Measurements from ENCODE around the gene IL1RAPL1.
"Not testable (repeated sequence)": the region's sequence is repeated elsewhere in the genome, so short reads cannot be mapped to it uniquely, and the experiment has no call there.

The IL1RAPL1 gene

GRCh38 chrX:28787206-28787605, 200.0 kb downstream of the IL1RAPL1 start:
- DNase-seq (ENCODE audit: low spot score), result no peak

GRCh38 chrX:28800671-28801070, 213.4 kb downstream of the IL1RAPL1 start:
- not testable (repeated sequence) for DNase-seq (ENCODE audit: low spot score)

- DNase-seq (ENCODE audit: low spot score), result peak; percentile 37
Observed at GRCh38 chrX:28802625-28803024, 215.4 kb downstream of the IL1RAPL1 start.

- no peak for DNase-seq (ENCODE audit: low spot score)
Observed at GRCh38 chrX:28835991-28836390, 248.7 kb downstream of the IL1RAPL1 start.

GRCh38 chrX:28843817-28844216, 256.6 kb downstream of the IL1RAPL1 start:
- no peak for DNase-seq (ENCODE audit: low spot score)

GRCh38 chrX:28847423-28847822, 260.2 kb downstream of the IL1RAPL1 start:
- peak; percentile 94 for DNase-seq (ENCODE audit: low spot score)

- peak; percentile 6 for DNase-seq (ENCODE audit: low spot score)
Observed at GRCh38 chrX:28848707-28849106, 261.5 kb downstream of the IL1RAPL1 start.

- DNase-seq (ENCODE audit: low spot score), result peak; percentile 74
Observed at GRCh38 chrX:28850955-28851354, 263.7 kb downstream of the IL1RAPL1 start.

GRCh38 chrX:28851871-28852270, 264.6 kb downstream of the IL1RAPL1 start:
- peak; percentile 13 for DNase-seq (ENCODE audit: low spot score)

GRCh38 chrX:28854637-28855036, 267.4 kb downstream of the IL1RAPL1 start:
- DNase-seq (ENCODE audit: low spot score), result peak; percentile 21

- DNase-seq (ENCODE audit: low spot score), result peak; percentile 65
Observed at GRCh38 chrX:28876408-28876807, 289.2 kb downstream of the IL1RAPL1 start.

- no peak for DNase-seq (ENCODE audit: low spot score)
Observed at GRCh38 chrX:28876901-28877300, 289.7 kb downstream of the IL1RAPL1 start.

- DNase-seq (ENCODE audit: low spot score), result no peak
Observed at GRCh38 chrX:28880136-28880535, 292.9 kb downstream of the IL1RAPL1 start.

GRCh38 chrX:28884823-28885222, 297.6 kb downstream of the IL1RAPL1 start:
- no peak for DNase-seq (ENCODE audit: low spot score)

- DNase-seq (ENCODE audit: low spot score), result no peak
Observed at GRCh38 chrX:28888416-28888815, 301.2 kb downstream of the IL1RAPL1 start.

GRCh38 chrX:28889591-28890090, 302.4 kb downstream of the IL1RAPL1 start:
- peak; percentile 45 for DNase-seq (ENCODE audit: low spot score)

GRCh38 chrX:28901637-28902036, 314.4 kb downstream of the IL1RAPL1 start:
- DNase-seq (ENCODE audit: low spot score), result no peak

- DNase-seq (ENCODE audit: low spot score), result no peak
Observed at GRCh38 chrX:28910487-28910886, 323.2 kb downstream of the IL1RAPL1 start.

GRCh38 chrX:28920153-28920943, 333.1 kb downstream of the IL1RAPL1 start:
- peak; percentile 76 for DNase-seq (ENCODE audit: low spot score)

GRCh38 chrX:28922106-28922505, 334.9 kb downstream of the IL1RAPL1 start:
- no peak for DNase-seq (ENCODE audit: low spot score)

GRCh38 chrX:28946846-28947245, 359.6 kb downstream of the IL1RAPL1 start:
- no peak for DNase-seq (ENCODE audit: low spot score)

- DNase-seq (ENCODE audit: low spot score), result no peak
Observed at GRCh38 chrX:28960063-28960462, 372.8 kb downstream of the IL1RAPL1 start.

GRCh38 chrX:28966331-28966730, 379.1 kb downstream of the IL1RAPL1 start:
- DNase-seq (ENCODE audit: low spot score), result peak; percentile 35

GRCh38 chrX:28969126-28969525, 381.9 kb downstream of the IL1RAPL1 start:
- no peak for DNase-seq (ENCODE audit: low spot score)

Measured in pons (tissue), 1 donor.